Osteoblast (primary cell): ENCODE measurements around the gene TBC1D19. TPM values are rescaled to one million over a fixed set of nuclear protein-coding genes. Genes with fewer than 3 reads are reported as not detected.

Experiments
- DNase-seq: peaks from one replicate; pipeline ENCODE4 v3.0.0; 2011; ENCODE audit warnings: low spot score, mixed read lengths; ENCODE audit not compliant: insufficient read length; ENCODE audit errors: missing footprints
- H2AFZ ChIP-seq: 2 replicates; pipeline ENCODE4 v1.6.0; 2011; ENCODE audit warnings: mild to moderate bottlenecking, low read length
- H3K27ac ChIP-seq: 2 replicates; pipeline ENCODE4 v1.5.1; 2011; ENCODE audit warnings: mild to moderate bottlenecking, low read depth, low read length, moderate library complexity
- H3K27me3 ChIP-seq: 2 replicates; pipeline ENCODE4 v1.6.0; 2012; ENCODE audit warnings: mild to moderate bottlenecking, control low read depth, inconsistent platforms, low read length, moderate library complexity; ENCODE audit not compliant: insufficient read depth
- H3K36me3 ChIP-seq: 2 replicates; pipeline ENCODE4 v1.5.1; 2011; ENCODE audit warnings: mild to moderate bottlenecking, low read length, control low read depth, moderate library complexity; ENCODE audit not compliant: insufficient read depth
- H3K4me1 ChIP-seq: 2 replicates; pipeline ENCODE4 v1.5.1; 2011; ENCODE audit warnings: mild to moderate bottlenecking, low read length, control low read depth, moderate library complexity; ENCODE audit not compliant: insufficient read depth
- H3K4me2 ChIP-seq: 2 replicates; pipeline ENCODE4 v1.6.0; 2011; ENCODE audit warnings: mild to moderate bottlenecking, low read length; ENCODE audit not compliant: insufficient read depth
- H3K4me3 ChIP-seq: fragments of 200-600 bp; sonication (generic); 3 replicates; pipeline ENCODE4 v1.5.1; 2012; ENCODE audit warnings: mild to moderate bottlenecking, low read length, inconsistent platforms; ENCODE audit not compliant: insufficient read depth
- H3K79me2 ChIP-seq: 2 replicates; pipeline ENCODE4 v1.6.0; 2012; ENCODE audit warnings: mild to moderate bottlenecking, low read length, control low read depth, inconsistent platforms; ENCODE audit not compliant: insufficient read depth
- H3K9me3 ChIP-seq: 2 replicates; pipeline ENCODE4 v1.5.1; 2011; ENCODE audit warnings: low read depth, low read length, control low read depth
- H4K20me1 ChIP-seq: 2 replicates; pipeline ENCODE4 v1.6.0; 2012; ENCODE audit warnings: mild to moderate bottlenecking, low read length, control low read depth; ENCODE audit not compliant: insufficient read depth
- total RNA-seq: library from RNA; depleted of rRNA; stranded (reverse); fragments of >200 nt; gene quantifications from 2 replicates; pipeline ENCODE4 v1.2.3, GENCODE V29; 2012
- TF ChIP-seq, protein P1 (sequence below): IDR thresholded peaks from 2 replicates; pipeline ENCODE4 v1.5.1; 2011; ENCODE audit warnings: mild to moderate bottlenecking, low read depth, low read length, moderate library complexity; ENCODE audit errors: extremely low read depth

TBC1D19 gene
- total RNA-seq, 1 donor = 56.1 TPM

DNA sequence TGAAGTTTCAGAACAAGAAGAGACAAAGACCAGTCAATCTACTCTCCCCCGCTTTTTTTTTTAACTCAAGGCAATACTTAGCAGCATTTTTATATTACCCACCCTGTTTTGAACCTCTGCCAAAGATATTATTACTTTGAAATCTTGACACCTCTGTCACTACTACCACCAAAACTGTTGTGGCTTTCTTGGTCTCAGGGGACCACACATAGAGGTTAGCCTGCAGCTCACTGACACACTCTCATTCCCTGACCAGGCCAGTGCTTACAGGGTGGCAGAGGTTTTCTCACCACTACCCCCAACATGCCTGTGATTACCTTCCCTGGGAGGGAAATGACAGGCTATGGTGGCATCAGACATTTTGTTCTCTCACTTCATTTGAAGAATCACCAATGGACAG, 139.3 kb downstream of the TBC1D19 start:
- no peak overlapping the region for H3K4me2 ChIP-seq
- TF ChIP-seq, protein P1, sequence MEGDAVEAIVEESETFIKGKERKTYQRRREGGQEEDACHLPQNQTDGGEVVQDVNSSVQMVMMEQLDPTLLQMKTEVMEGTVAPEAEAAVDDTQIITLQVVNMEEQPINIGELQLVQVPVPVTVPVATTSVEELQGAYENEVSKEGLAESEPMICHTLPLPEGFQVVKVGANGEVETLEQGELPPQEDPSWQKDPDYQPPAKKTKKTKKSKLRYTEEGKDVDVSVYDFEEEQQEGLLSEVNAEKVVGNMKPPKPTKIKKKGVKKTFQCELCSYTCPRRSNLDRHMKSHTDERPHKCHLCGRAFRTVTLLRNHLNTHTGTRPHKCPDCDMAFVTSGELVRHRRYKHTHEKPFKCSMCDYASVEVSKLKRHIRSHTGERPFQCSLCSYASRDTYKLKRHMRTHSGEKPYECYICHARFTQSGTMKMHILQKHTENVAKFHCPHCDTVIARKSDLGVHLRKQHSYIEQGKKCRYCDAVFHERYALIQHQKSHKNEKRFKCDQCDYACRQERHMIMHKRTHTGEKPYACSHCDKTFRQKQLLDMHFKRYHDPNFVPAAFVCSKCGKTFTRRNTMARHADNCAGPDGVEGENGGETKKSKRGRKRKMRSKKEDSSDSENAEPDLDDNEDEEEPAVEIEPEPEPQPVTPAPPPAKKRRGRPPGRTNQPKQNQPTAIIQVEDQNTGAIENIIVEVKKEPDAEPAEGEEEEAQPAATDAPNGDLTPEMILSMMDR = no peak
- no peaks in the 10 kb centered on the region for H3K9me3 ChIP-seq
- DNase-seq = no peak
- H2AFZ ChIP-seq = no peak overlapping the region
- no peaks in the 10 kb centered on the region for H3K79me2 ChIP-seq
- H3K27me3 ChIP-seq = no peaks in the 10 kb centered on the region
- no peaks in the 10 kb centered on the region for H3K4me1 ChIP-seq
- no peak overlapping the region for H3K4me3 ChIP-seq
- H4K20me1 ChIP-seq = no peaks in the 10 kb centered on the region
- H3K27ac ChIP-seq = no peak overlapping the region
- H3K36me3 ChIP-seq = peaks cover 16% of the 10 kb centered on the region

DNA sequence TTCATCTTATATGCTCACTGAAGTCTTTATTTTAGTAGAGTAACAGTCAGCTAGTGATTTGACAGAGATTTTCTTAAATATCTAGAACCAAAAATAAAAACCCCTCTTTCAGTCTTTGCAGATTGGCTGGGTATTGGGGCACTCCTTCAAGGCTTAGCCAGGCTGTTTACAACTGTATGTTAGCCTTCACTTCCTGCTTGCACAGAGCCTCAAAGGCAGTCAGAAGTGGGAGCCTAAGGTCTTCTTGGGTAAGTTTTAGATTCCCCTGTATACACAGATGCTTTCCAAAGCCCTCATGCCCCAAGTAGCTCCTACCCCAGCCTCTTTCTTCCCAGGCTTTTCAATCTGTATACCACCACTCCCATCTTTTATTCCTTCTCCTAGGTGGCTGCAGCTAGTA, 140.7 kb downstream of the TBC1D19 start:
- H3K79me2 ChIP-seq = no peaks in the 10 kb centered on the region
- H3K4me2 ChIP-seq = no peak overlapping the region
- H3K27ac ChIP-seq = no peak overlapping the region
- TF ChIP-seq, protein P1 = no peak
- H3K4me1 ChIP-seq = no peaks in the 10 kb centered on the region
- H3K9me3 ChIP-seq = no peaks in the 10 kb centered on the region
- no peak overlapping the region for H2AFZ ChIP-seq
- peaks cover 21% of the 10 kb centered on the region for H3K36me3 ChIP-seq
- no peak overlapping the region for H3K4me3 ChIP-seq
- no peak for DNase-seq
- no peaks in the 10 kb centered on the region for H3K27me3 ChIP-seq
- no peaks in the 10 kb centered on the region for H4K20me1 ChIP-seq

DNA sequence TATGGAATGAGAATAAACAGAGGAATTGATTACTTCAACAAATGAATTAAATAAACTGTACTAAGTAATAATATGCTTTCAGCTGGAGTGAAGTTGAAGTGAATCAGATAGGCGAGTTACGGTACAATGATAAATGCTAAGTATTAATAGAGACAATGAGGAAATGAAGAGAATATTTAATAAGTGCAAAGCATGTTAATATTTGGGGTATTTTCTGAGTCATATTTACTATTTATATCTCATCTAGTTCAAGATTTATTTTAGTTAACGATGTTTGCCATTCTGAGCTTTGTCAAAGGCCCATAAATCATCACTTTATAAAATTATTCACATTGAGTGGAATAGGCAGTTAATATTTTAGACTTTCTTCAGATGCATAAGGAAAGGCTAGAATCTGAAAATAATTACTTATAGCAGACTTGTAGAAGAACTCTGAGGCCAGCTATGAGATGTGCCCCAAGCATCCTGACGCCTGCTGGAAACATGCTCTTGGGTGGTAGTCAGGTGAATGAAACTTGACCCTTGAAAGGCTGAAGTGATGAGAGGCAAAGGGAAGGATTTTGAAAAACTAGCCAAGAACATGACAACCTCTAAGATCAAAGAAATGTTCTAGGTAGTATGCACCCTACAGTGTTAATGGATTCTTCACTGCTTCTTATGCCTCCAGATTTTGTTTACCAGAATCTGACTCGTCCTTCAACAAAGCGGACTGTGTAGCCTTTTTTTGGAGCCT, 142.9 kb downstream of the TBC1D19 start:
- TF ChIP-seq, protein P1 = no peak
- H4K20me1 ChIP-seq = no peaks in the 10 kb centered on the region
- no peak overlapping the region for H3K4me3 ChIP-seq
- DNase-seq = no peak
- no peak overlapping the region for H3K27ac ChIP-seq
- no peaks in the 10 kb centered on the region for H3K79me2 ChIP-seq
- no peaks in the 10 kb centered on the region for H3K27me3 ChIP-seq
- no peaks in the 10 kb centered on the region for H3K4me1 ChIP-seq
- no peaks in the 10 kb centered on the region for H3K9me3 ChIP-seq
- peaks cover 28% of the 10 kb centered on the region for H3K36me3 ChIP-seq
- H2AFZ ChIP-seq = no peak overlapping the region
- H3K4me2 ChIP-seq = no peak overlapping the region

DNA sequence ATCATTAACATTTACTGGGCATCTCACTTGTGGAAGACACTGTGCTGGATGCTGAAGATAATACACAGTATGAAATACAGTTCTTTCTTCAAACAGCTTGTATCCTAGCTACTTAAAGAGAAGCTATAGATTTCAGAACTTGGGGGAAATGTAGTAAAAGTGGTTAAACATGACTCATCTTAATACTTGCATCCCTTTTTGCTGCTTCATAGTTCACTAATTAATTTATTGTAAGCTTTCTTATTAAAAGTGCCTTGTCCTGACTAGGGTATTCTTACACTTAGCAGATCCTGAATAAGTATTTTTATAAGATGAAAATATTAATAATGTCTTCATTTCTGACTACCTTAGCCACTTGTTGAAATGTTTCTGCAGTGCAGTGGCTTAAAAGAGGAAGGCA, 144.0 kb downstream of the TBC1D19 start:
- Histone ChIP-seq H3K27me3 (no peaks in the 10 kb centered on the region), H3K79me2 (no peaks in the 10 kb centered on the region), H3K27ac (no peak overlapping the region), H3K9me3 (no peaks in the 10 kb centered on the region), H3K4me3 (no peak overlapping the region), H3K36me3 (peaks cover 28% of the 10 kb centered on the region), H4K20me1 (no peaks in the 10 kb centered on the region), H3K4me1 (no peaks in the 10 kb centered on the region), H2AFZ (no peak overlapping the region), H3K4me2 (no peak overlapping the region)
- DNase-seq = peak; percentile 6
- TF ChIP-seq, protein P1 = no peak
